ENCODE data around the gene PRKN. TPM values are rescaled to one million over a fixed set of nuclear protein-coding genes. Genes with fewer than 3 reads are reported as not detected.

Gene PRKN
- total RNA-seq, 1 experiment from 2014 or later, result 0.46 TPM

DNA sequence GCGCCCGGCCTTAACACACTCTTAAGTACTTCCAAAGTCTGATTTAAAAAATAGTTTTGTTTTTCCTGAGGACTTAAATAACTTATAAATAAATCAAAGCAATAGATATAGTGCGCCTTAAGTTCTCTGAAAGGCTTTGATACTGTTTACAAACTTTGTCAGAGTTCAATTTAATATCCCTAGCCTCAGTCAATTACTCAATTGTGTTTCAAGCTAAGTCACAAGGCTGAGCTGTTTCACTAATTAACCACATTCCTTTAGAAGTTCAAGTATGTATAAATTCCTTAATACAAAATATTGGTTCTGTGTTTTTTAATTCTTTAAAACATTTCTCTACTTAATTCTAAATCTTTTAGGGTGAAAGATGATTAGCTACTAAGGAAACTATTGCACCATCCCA is 1275.3 kb downstream of the PRKN start:
- Histone ChIP-seq H3K4me3 (ENCODE audit: low read depth in 2 of 2, low read length in 2 of 2) (no peak overlapping the region), H3K36me3 (ENCODE audit: control insufficient read depth, insufficient read depth, low read length) (no peaks in the 10 kb centered on the region), H3K27ac (ENCODE audit: low read length) (no peak overlapping the region), H3K4me1 (ENCODE audit: control insufficient read depth, insufficient read depth, low read length) (no peaks in the 10 kb centered on the region), H3K27me3 (ENCODE audit: control insufficient read depth, insufficient read depth, low read length) (no peaks in the 10 kb centered on the region), H3K9me3 (ENCODE audit: control insufficient read depth, insufficient read depth, low read depth, low read length) (no peaks in the 10 kb centered on the region)
- ChIA-PET CTCF (no interaction called here), POLR2A (no interaction called here)
- no TSS peak for BruUV-seq (replicated peaks)
- TF ChIP-seq TCF7L2 (IDR thresholded peaks at IDR 0.05; ENCODE audit: low read depth, low read length) (no peak), SIN3A (IDR thresholded peaks at IDR 0.05; ENCODE audit: borderline replicate concordance, insufficient read depth, low read depth, low read length) (no peak), REST (IDR thresholded peaks at IDR 0.05; ENCODE audit: insufficient read depth in 1 of 2, low read depth in 2 of 2, low read length in 1 of 2) (no peak), POLR2AphosphoS5 (IDR thresholded peaks at IDR 0.05; ENCODE audit: low read depth, low read length) (no peak), CTCF (IDR thresholded peaks at IDR 0.05) (no peak)
- intact Hi-C loops (cut with micrococcal nuclease; ENCODE audit: unreplicated experiment) (no loop called here), in situ Hi-C loops (cut with HindIII; ENCODE audit: low pct_unique_long_range_greater_than_20kb, low sequenced_read_pairs) (no loop called here)
- no peak for ATAC-seq
- DNase-seq (ENCODE audit: low read depth, low spot score), result no peak

- ChIA-PET CTCF (no interaction called here), POLR2A (no interaction called here)
- DNase-seq (ENCODE audit: low read depth, low spot score) (no peak), ATAC-seq (no peak)
- in situ Hi-C loops (cut with HindIII; ENCODE audit: low pct_unique_long_range_greater_than_20kb, low sequenced_read_pairs), result no loop called here
- Histone ChIP-seq H3K36me3 (ENCODE audit: control insufficient read depth, insufficient read depth, low read length) (no peaks in the 10 kb centered on the region), H3K4me3 (ENCODE audit: low read depth in 2 of 2, low read length in 2 of 2) (no peak overlapping the region), H3K4me1 (ENCODE audit: control insufficient read depth, insufficient read depth, low read length) (no peaks in the 10 kb centered on the region), H3K9me3 (ENCODE audit: control insufficient read depth, insufficient read depth, low read depth, low read length) (no peaks in the 10 kb centered on the region), H3K27ac (ENCODE audit: low read length) (no peak overlapping the region), H3K27me3 (ENCODE audit: control insufficient read depth, insufficient read depth, low read length) (no peaks in the 10 kb centered on the region)
- no TSS peak for BruUV-seq (replicated peaks)
- intact Hi-C loops (cut with micrococcal nuclease; ENCODE audit: unreplicated experiment), result no loop called here
- TF ChIP-seq SIN3A (IDR thresholded peaks at IDR 0.05; ENCODE audit: borderline replicate concordance, insufficient read depth, low read depth, low read length), result no peak
- no peak for TF ChIP-seq TCF7L2 (IDR thresholded peaks at IDR 0.05; ENCODE audit: low read depth, low read length)
- TF ChIP-seq POLR2AphosphoS5 (IDR thresholded peaks at IDR 0.05; ENCODE audit: low read depth, low read length), result no peak
- TF ChIP-seq CTCF (IDR thresholded peaks at IDR 0.05), result no peak
- no peak for TF ChIP-seq REST (IDR thresholded peaks at IDR 0.05; ENCODE audit: insufficient read depth in 1 of 2, low read depth in 2 of 2, low read length in 1 of 2)
These were observed 1278.0 kb downstream of the PRKN start for GRCh38 chr6:161449521-161449920.
